Activated CD4-positive, alpha-beta memory T cell treated with anti-CD3 and anti-CD28 coated beads for 36 hours (primary cell): ENCODE data around the gene MPHOSPH9. TPM values are rescaled to one million over a fixed set of nuclear protein-coding genes. Genes with fewer than 3 reads are reported as not detected.
"Not testable (repeated sequence)": the region's sequence is repeated elsewhere in the genome, so short reads cannot be mapped to it uniquely, and the experiment has no call there.

ENCODE experiments used
- CTCF ChIA-PET: fragments of 350-600 bp; sonication (Branson Sonifier 250); formaldehyde crosslinking; loops from one replicate; lab custom pipeline; 2021; ENCODE audit warnings: antibody characterized with exemption, inconsistent platforms; lab: Charles Lee
- POLR2A ChIA-PET: fragments of 350-600 bp; sonication (Branson Sonifier 250); formaldehyde crosslinking; loops from one replicate; lab custom pipeline; 2021; ENCODE audit warnings: antibody characterized with exemption; lab: Charles Lee
- DNase-seq: peaks from one replicate; pipeline ENCODE4 v3.0.0-alpha.2; 2020
- H3K27ac Mint-ChIP-seq: one replicate; pipeline ENCODE4 v1.8.0; 2021; ENCODE audit warnings: mixed read lengths
- H3K27me3 Mint-ChIP-seq: one replicate; pipeline ENCODE4 v1.8.0; 2021; ENCODE audit warnings: mixed read lengths
- H3K36me3 Mint-ChIP-seq: one replicate; pipeline ENCODE4 v1.8.0; 2021; ENCODE audit warnings: mixed read lengths
- H3K4me1 Mint-ChIP-seq: one replicate; pipeline ENCODE4 v1.8.0; 2021; ENCODE audit warnings: low read depth, mixed read lengths
- H3K4me3 Mint-ChIP-seq: one replicate; pipeline ENCODE4 v1.8.0; 2021; ENCODE audit warnings: mild to moderate bottlenecking, mixed read lengths
- H3K9me3 Mint-ChIP-seq: one replicate; pipeline ENCODE4 v1.8.0; 2021; ENCODE audit warnings: mixed read lengths
- intact Hi-C: fragments of 100-400 bp; cut with micrococcal nuclease; formaldehyde crosslinking; loops from one replicate; pipeline ENCODE4 v1.15.1; 2023
- total RNA-seq, 2 experiments: library from RNA; stranded (reverse); gene quantifications; one replicate each; pipeline ENCODE4 v1.2.3, GENCODE V29; 2021

The MPHOSPH9 gene
- total RNA-seq, 2 experiments from 2014 or later: 88.8 to 97.6 TPM

- POLR2A ChIA-PET, H3K4me1 Mint-ChIP-seq, H3K9me3 Mint-ChIP-seq, CTCF ChIA-PET, H3K27ac Mint-ChIP-seq, DNase-seq, H3K27me3 Mint-ChIP-seq, intact Hi-C loops, H3K4me3 Mint-ChIP-seq: not testable (repeated sequence)
- peaks cover 29% of the 10 kb centered on the region for H3K36me3 Mint-ChIP-seq
Observed at GRCh38 chr12:123207815-123208214, 25.1 kb downstream of the MPHOSPH9 start.

GRCh38 chr12:123206794-123207193 is 26.1 kb downstream of the MPHOSPH9 start:
- intact Hi-C loops, H3K4me3 Mint-ChIP-seq, H3K9me3 Mint-ChIP-seq, H3K27me3 Mint-ChIP-seq, H3K4me1 Mint-ChIP-seq, POLR2A ChIA-PET, CTCF ChIA-PET, DNase-seq, H3K27ac Mint-ChIP-seq: not testable (repeated sequence)
- peaks cover 33% of the 10 kb centered on the region for H3K36me3 Mint-ChIP-seq

- Mint-ChIP-seq H3K9me3 (peaks cover 3% of the 10 kb centered on the region), H3K4me3 (no peak overlapping the region), H3K4me1 (peaks cover 17% of the 10 kb centered on the region), H3K36me3 (peaks cover 37% of the 10 kb centered on the region), H3K27me3 (no peaks in the 10 kb centered on the region), H3K27ac (peak overlapping the region; percentile 53)
- intact Hi-C loops: loop anchor here (1.0 to 2.0 kb wide), 2 partner anchors 23 to 32 kb away; no protein-coding TSS in a partner anchor
- peak; percentile 34 for DNase-seq
- ChIA-PET CTCF (interaction anchor here (1.0 kb wide), 1 partner anchor 38 kb away, joined by 3 read pairs; no protein-coding TSS in a partner anchor), POLR2A (interaction anchor here (0.6 to 1.0 kb wide), 3 partner anchors 47 to 441 kb away, joined by 3 to 4 read pairs (median 3); no protein-coding TSS in a partner anchor)
Observed at GRCh38 chr12:123200414-123200813, 32.5 kb downstream of the MPHOSPH9 start.

- peaks cover 37% of the 10 kb centered on the region for H3K36me3 Mint-ChIP-seq
- intact Hi-C loops: loop anchor here (1.0 to 2.0 kb wide), 2 partner anchors 23 to 31 kb away; no protein-coding TSS in a partner anchor
- H3K9me3 Mint-ChIP-seq: peaks cover 3% of the 10 kb centered on the region
- CTCF ChIA-PET: interaction anchor here (1.0 kb wide), 1 partner anchor 38 kb away, joined by 3 read pairs; no protein-coding TSS in a partner anchor
- H3K27me3 Mint-ChIP-seq: no peaks in the 10 kb centered on the region
- DNase-seq: no peak
- H3K27ac Mint-ChIP-seq: peak overlapping the region; percentile 53
- H3K4me1 Mint-ChIP-seq: peaks cover 17% of the 10 kb centered on the region
- no peak overlapping the region for H3K4me3 Mint-ChIP-seq
- POLR2A ChIA-PET: interaction anchor here (0.6 to 1.0 kb wide), 3 partner anchors 46 to 440 kb away, joined by 3 to 4 read pairs (median 3); no protein-coding TSS in a partner anchor
Observed at GRCh38 chr12:123199936-123200335, 33.0 kb downstream of the MPHOSPH9 start.

GRCh38 chr12:123187637-123188036 is 45.3 kb downstream of the MPHOSPH9 start:
- no peaks in the 10 kb centered on the region for H3K9me3 Mint-ChIP-seq
- no peak for DNase-seq
- CTCF ChIA-PET: no interaction called here
- intact Hi-C loops: no loop called here
- H3K27me3 Mint-ChIP-seq: no peaks in the 10 kb centered on the region
- H3K36me3 Mint-ChIP-seq: peaks cover 35% of the 10 kb centered on the region
- POLR2A ChIA-PET: no interaction called here
- no peak overlapping the region for H3K27ac Mint-ChIP-seq
- no peak overlapping the region for H3K4me3 Mint-ChIP-seq
- no peaks in the 10 kb centered on the region for H3K4me1 Mint-ChIP-seq

GRCh38 chr12:123180171-123180570 is 52.8 kb downstream of the MPHOSPH9 start:
- ChIA-PET CTCF (interaction anchor here (1.0 kb wide), 1 partner anchor 34 kb away, joined by 3 read pairs; no protein-coding TSS in a partner anchor), POLR2A (no interaction called here)
- Mint-ChIP-seq H3K27me3 (no peaks in the 10 kb centered on the region), H3K4me1 (no peaks in the 10 kb centered on the region), H3K9me3 (no peaks in the 10 kb centered on the region), H3K4me3 (no peak overlapping the region), H3K27ac (no peak overlapping the region), H3K36me3 (peaks cover 31% of the 10 kb centered on the region)
- intact Hi-C loops: no loop called here
- no peak for DNase-seq

- POLR2A ChIA-PET: interaction anchor here (0.6 kb wide), 1 partner anchor 21 kb away, joined by 3 read pairs; no protein-coding TSS in a partner anchor
- peaks cover 22% of the 10 kb centered on the region for H3K36me3 Mint-ChIP-seq
- intact Hi-C loops: no loop called here
- CTCF ChIA-PET: no interaction called here
- H3K4me3 Mint-ChIP-seq: no peak overlapping the region
- no peaks in the 10 kb centered on the region for H3K9me3 Mint-ChIP-seq
- no peak overlapping the region for H3K27ac Mint-ChIP-seq
- H3K27me3 Mint-ChIP-seq: no peaks in the 10 kb centered on the region
- DNase-seq: no peak
- peaks cover 8% of the 10 kb centered on the region for H3K4me1 Mint-ChIP-seq
Observed at GRCh38 chr12:123171967-123172366, 61.0 kb downstream of the MPHOSPH9 start.

GRCh38 chr12:123167329-123167728 is 65.6 kb downstream of the MPHOSPH9 start:
- ChIA-PET CTCF (interaction anchor here (0.9 kb wide), 1 partner anchor 71 kb away, joined by 3 read pairs; no protein-coding TSS in a partner anchor), POLR2A (interaction anchor here (0.5 to 0.6 kb wide), 2 partner anchors 134 to 160 kb away, joined by 3 to 4 read pairs; no protein-coding TSS in a partner anchor)
- intact Hi-C loops: no loop called here
- H3K27ac Mint-ChIP-seq: no peak overlapping the region
- no peak for DNase-seq
- no peaks in the 10 kb centered on the region for H3K9me3 Mint-ChIP-seq
- H3K36me3 Mint-ChIP-seq: peaks cover 22% of the 10 kb centered on the region
- no peaks in the 10 kb centered on the region for H3K27me3 Mint-ChIP-seq
- peaks cover 13% of the 10 kb centered on the region for H3K4me1 Mint-ChIP-seq
- no peak overlapping the region for H3K4me3 Mint-ChIP-seq

GRCh38 chr12:123165537-123165936 is 67.4 kb downstream of the MPHOSPH9 start:
- POLR2A ChIA-PET: interaction anchor here (0.6 kb wide), 1 partner anchor 19 kb away, joined by 3 read pairs; no protein-coding TSS in a partner anchor
- Mint-ChIP-seq H3K27ac (no peak overlapping the region), H3K9me3 (no peaks in the 10 kb centered on the region), H3K36me3 (peaks cover 26% of the 10 kb centered on the region), H3K4me1 (peaks cover 13% of the 10 kb centered on the region), H3K4me3 (no peak overlapping the region), H3K27me3 (no peaks in the 10 kb centered on the region)
- CTCF ChIA-PET: no interaction called here
- no peak for DNase-seq
- intact Hi-C loops: no loop called here

GRCh38 chr12:123164710-123165261 is 68.2 kb downstream of the MPHOSPH9 start:
- no peak for DNase-seq
- CTCF ChIA-PET: no interaction called here
- POLR2A ChIA-PET: interaction anchor here (0.6 kb wide), 1 partner anchor 19 kb away, joined by 3 read pairs; no protein-coding TSS in a partner anchor
- H3K27ac Mint-ChIP-seq: peak overlapping the region; percentile 29
- no peaks in the 10 kb centered on the region for H3K27me3 Mint-ChIP-seq
- peaks cover 13% of the 10 kb centered on the region for H3K4me1 Mint-ChIP-seq
- H3K4me3 Mint-ChIP-seq: no peak overlapping the region
- H3K9me3 Mint-ChIP-seq: no peaks in the 10 kb centered on the region
- intact Hi-C loops: no loop called here
- peaks cover 28% of the 10 kb centered on the region for H3K36me3 Mint-ChIP-seq

GRCh38 chr12:123164222-123164621 is 68.7 kb downstream of the MPHOSPH9 start:
- intact Hi-C loops: no loop called here
- no peaks in the 10 kb centered on the region for H3K27me3 Mint-ChIP-seq
- no peak for DNase-seq
- ChIA-PET POLR2A (no interaction called here), CTCF (no interaction called here)
- no peaks in the 10 kb centered on the region for H3K9me3 Mint-ChIP-seq
- H3K4me1 Mint-ChIP-seq: peaks cover 13% of the 10 kb centered on the region
- H3K4me3 Mint-ChIP-seq: no peak overlapping the region
- H3K27ac Mint-ChIP-seq: peak overlapping the region; percentile 29
- peaks cover 29% of the 10 kb centered on the region for H3K36me3 Mint-ChIP-seq

GRCh38 chr12:123163227-123163626 is 69.7 kb downstream of the MPHOSPH9 start:
- Mint-ChIP-seq H3K27ac (no peak overlapping the region), H3K27me3 (no peaks in the 10 kb centered on the region), H3K36me3 (peaks cover 28% of the 10 kb centered on the region), H3K4me1 (peaks cover 8% of the 10 kb centered on the region), H3K9me3 (no peaks in the 10 kb centered on the region), H3K4me3 (no peak overlapping the region)
- no peak for DNase-seq
- ChIA-PET POLR2A (no interaction called here), CTCF (no interaction called here)
- intact Hi-C loops: no loop called here
